PFSK-1 (cell line): ENCODE results near the gene EPS8L1.

Experiments
- FOXP2 ChIP-seq: optimal IDR thresholded peaks from 2 replicates; pipeline ENCODE3; 2011; ENCODE audit warnings: borderline replicate concordance, control low read depth, inconsistent platforms; ENCODE audit not compliant: insufficient read depth; ENCODE audit errors: extremely low read length, extremely low read depth
- POLR2AphosphoS5 ChIP-seq: IDR thresholded peaks from 2 replicates; pipeline ENCODE4 v1.6.1; 2012; ENCODE audit warnings: low read depth, mild to moderate bottlenecking, control low read depth, low read length, moderate library complexity
- REST ChIP-seq, 2 experiments: IDR thresholded peaks; 2 replicates each; pipeline versions ENCODE4 v1.6.1 to v1.8.0; 2011 to 2012; ENCODE audit warnings: low read depth in 2 of 2, low read length in 2 of 2, control low read depth in 1 of 2, inconsistent platforms in 1 of 2, mild to moderate bottlenecking in 1 of 2, moderate library complexity in 1 of 2; ENCODE audit not compliant: insufficient read depth in 1 of 2
- SIN3A ChIP-seq: IDR thresholded peaks from 2 replicates; pipeline ENCODE4 v1.6.1; 2012; ENCODE audit warnings: mild to moderate bottlenecking, low read length, moderate library complexity, borderline replicate concordance; ENCODE audit not compliant: insufficient read depth
- TAF1 ChIP-seq: IDR thresholded peaks from 2 replicates; pipeline ENCODE4 v1.6.1; 2012; ENCODE audit warnings: low read length, control low read depth, borderline replicate concordance; ENCODE audit not compliant: insufficient read depth

EPS8L1 gene

GRCh38 chr19:55041627-55042343 is 33.9 kb upstream of the EPS8L1 start:
- TF ChIP-seq SIN3A (no peak), FOXP2 (no peak), REST (IDR thresholded peaks at IDR 0.05; ENCODE audit: insufficient read depth in 1 of 2, low read depth in 2 of 2, low read length in 2 of 2) (no peak), POLR2AphosphoS5 (no peak), TAF1 (no peak)

GRCh38 chr19:55042344-55042678 is 33.4 kb upstream of the EPS8L1 start:
- no peak for TF ChIP-seq TAF1
- TF ChIP-seq REST (IDR thresholded peaks at IDR 0.05; ENCODE audit: insufficient read depth in 1 of 2, low read depth in 2 of 2, low read length in 2 of 2) = no peak
- TF ChIP-seq POLR2AphosphoS5 = no peak
- TF ChIP-seq SIN3A = no peak
- no peak for TF ChIP-seq FOXP2

- TF ChIP-seq SIN3A = no peak
Observed at GRCh38 chr19:55042688-55043087, 33.0 kb upstream of the EPS8L1 start.

- TF ChIP-seq SIN3A (no peak), POLR2AphosphoS5 (no peak), FOXP2 (no peak), REST (IDR thresholded peaks at IDR 0.05; ENCODE audit: insufficient read depth in 1 of 2, low read depth in 2 of 2, low read length in 2 of 2) (no peak), TAF1 (no peak)
Observed at GRCh38 chr19:55044286-55044685, 31.4 kb upstream of the EPS8L1 start.

- TF ChIP-seq SIN3A (no peak), FOXP2 (no peak), TAF1 (no peak), REST (IDR thresholded peaks at IDR 0.05; ENCODE audit: insufficient read depth in 1 of 2, low read depth in 2 of 2, low read length in 2 of 2) (no peak), POLR2AphosphoS5 (no peak)
Observed at GRCh38 chr19:55044771-55045716, 30.6 kb upstream of the EPS8L1 start.
